ENCODE measurements around the gene MIS18A. TPM values are rescaled to one million over a fixed set of nuclear protein-coding genes. Genes with fewer than 3 reads are reported as not detected.

Gene MIS18A
- total RNA-seq, 4 donors from 2014 or later: 4.3 to 13.7 (median 8.9) TPM

- H3K36me3 ChIP-seq: peaks cover 68 to 100% (median 68%) of the 10 kb centered on the region in 3 donors
- intact Hi-C loops (cut with DNase I): no loop called here
- WGBS, 2 donors: 95 to 100% methylated on average over 10 to 12 of the region's 13 CpGs
Measured at GRCh38 chr21:32321480-32321879, 42.6 kb upstream of the MIS18A start.

GRCh38 chr21:32320726-32321125 is 41.9 kb upstream of the MIS18A start:
- peaks cover 72 to 100% (median 73%) of the 10 kb centered on the region in 3 donors for H3K36me3 ChIP-seq
- DNase-seq: no peak

More at GRCh38 chr21:32321480-32321879, 42.6 kb upstream of the MIS18A start:
- TF ChIP-seq POLR2A (IDR thresholded peaks at IDR 0.05): no peak
- no peak for TF ChIP-seq CTCF (IDR thresholded peaks at IDR 0.05)
- no peaks in the 10 kb centered on the region for H3K27me3 ChIP-seq
- DNase-seq: no peak
- H3K27ac ChIP-seq: no peak overlapping the region
- H3K9me3 ChIP-seq: no peaks in the 10 kb centered on the region
- no peaks in the 10 kb centered on the region for H3K4me1 ChIP-seq
- no peak overlapping the region for H3K4me3 ChIP-seq

GRCh38 chr21:32320059-32320458 is 41.2 kb upstream of the MIS18A start:
- intact Hi-C loops (cut with DNase I): no loop called here
- 90 to 95% methylated on average over 4 to 5 of the region's 6 CpGs for WGBS, 2 donors
- no peak overlapping the region for H3K27ac ChIP-seq
- TF ChIP-seq POLR2A (IDR thresholded peaks at IDR 0.05) (no peak), CTCF (IDR thresholded peaks at IDR 0.05) (no peak)
- no peak for DNase-seq
- no peaks in the 10 kb centered on the region for H3K27me3 ChIP-seq
- H3K9me3 ChIP-seq: no peaks in the 10 kb centered on the region
- H3K4me1 ChIP-seq: no peaks in the 10 kb centered on the region
- peaks cover 71 to 100% (median 73%) of the 10 kb centered on the region in 3 donors for H3K36me3 ChIP-seq
- no peak overlapping the region for H3K4me3 ChIP-seq

More at GRCh38 chr21:32320726-32321125, 41.9 kb upstream of the MIS18A start:
- intact Hi-C loops (cut with DNase I): no loop called here
- 79 to 88% methylated on average over 8 to 10 of the region's 13 CpGs for whole genome bisulfite sequencing, 2 donors
- no peak overlapping the region for H3K27ac ChIP-seq
- TF ChIP-seq POLR2A (IDR thresholded peaks at IDR 0.05) (no peak), CTCF (IDR thresholded peaks at IDR 0.05) (no peak)
- H3K27me3 ChIP-seq: no peaks in the 10 kb centered on the region
- no peaks in the 10 kb centered on the region for H3K9me3 ChIP-seq
- H3K4me1 ChIP-seq: no peaks in the 10 kb centered on the region
- no peak overlapping the region for H3K4me3 ChIP-seq

GRCh38 chr21:32319012-32319411 is 40.2 kb upstream of the MIS18A start:
- DNase-seq: no peak
- 90 to 96% methylated on average over 3 to 5 of the region's 7 CpGs for WGBS, 2 donors
- no peak for TF ChIP-seq CTCF (IDR thresholded peaks at IDR 0.05)
- no peak for TF ChIP-seq POLR2A (IDR thresholded peaks at IDR 0.05)
- Histone ChIP-seq H3K27me3 (no peaks in the 10 kb centered on the region), H3K9me3 (no peaks in the 10 kb centered on the region), H3K4me1 (no peaks in the 10 kb centered on the region), H3K36me3 (peaks cover 68 to 100% (median 70%) of the 10 kb centered on the region in 3 donors), H3K27ac (no peak overlapping the region), H3K4me3 (no peak overlapping the region)
- intact Hi-C loops (cut with DNase I): no loop called here

- no peaks in the 10 kb centered on the region for H3K4me1 ChIP-seq
- peaks cover 56 to 100% (median 68%) of the 10 kb centered on the region in 3 donors for H3K36me3 ChIP-seq
- no peak for DNase-seq
Measured at GRCh38 chr21:32317726-32318125, 38.9 kb upstream of the MIS18A start.

More at GRCh38 chr21:32317726-32318125, 38.9 kb upstream of the MIS18A start:
- Histone ChIP-seq H3K4me3 (no peak overlapping the region), H3K27me3 (no peaks in the 10 kb centered on the region), H3K9me3 (no peaks in the 10 kb centered on the region), H3K27ac (no peak overlapping the region)
- no peak for TF ChIP-seq CTCF (IDR thresholded peaks at IDR 0.05)
- no peak for TF ChIP-seq POLR2A (IDR thresholded peaks at IDR 0.05)
- intact Hi-C loops (cut with DNase I): no loop called here
- WGBS, 2 donors: 50 to 94% methylated on average over 1 to 3 of the region's 9 CpGs
